GM18511 (cell line): ENCODE data around the gene P4HA2.

Experiments
- ATAC-seq: cut with Tn5 transposase; IDR thresholded peaks from one replicate; pipeline ENCODE4 v1.9.1; 2021; ENCODE audit warnings: mild to moderate bottlenecking, moderate library complexity; ENCODE audit not compliant: unreplicated experiment

P4HA2 gene

DNA sequence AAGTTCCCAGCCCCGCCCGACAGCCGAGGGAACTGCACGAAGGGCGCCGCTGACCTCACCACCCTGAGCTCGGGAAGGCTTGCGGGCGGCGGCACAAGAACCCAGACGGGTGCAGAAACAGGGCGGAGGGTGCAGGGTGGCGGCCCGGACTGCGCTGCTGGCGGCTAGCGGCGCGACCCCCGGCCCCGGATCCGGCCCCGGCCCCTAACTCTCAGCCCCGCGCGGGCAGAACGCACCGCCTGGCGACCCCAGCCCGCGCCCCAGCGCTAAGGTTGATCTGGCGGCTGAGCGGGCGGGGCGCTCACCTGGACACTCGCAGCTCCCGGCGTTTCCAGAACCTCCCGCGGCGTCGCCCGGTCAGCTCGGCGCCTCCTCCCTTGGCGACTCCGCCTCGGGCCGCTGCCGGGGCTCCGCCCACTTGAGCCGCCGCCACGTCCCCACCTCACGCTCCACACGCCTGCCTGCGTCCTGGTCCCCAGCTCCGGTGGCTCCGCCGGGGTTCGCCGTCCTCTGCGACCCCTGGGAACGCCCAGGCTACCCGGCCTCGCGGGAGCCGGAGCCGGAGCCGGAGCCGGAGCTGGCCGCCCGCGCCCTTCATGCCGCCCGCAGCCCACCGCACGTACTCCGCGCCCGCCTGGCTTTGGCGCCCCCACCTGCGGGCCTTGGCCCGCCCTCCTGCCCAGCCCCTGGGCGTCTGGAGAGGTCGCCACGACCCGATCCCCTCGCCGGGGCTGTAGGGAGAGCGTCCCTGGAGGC is at the start of gene P4HA2:
TSS of gene P4HA2 (minus strand) at position 369 of the 756 bp plus-strand sequence. CDS start 9,227 bp downstream, outside the sequence.
- peak; percentile 88 for ATAC-seq

DNA sequence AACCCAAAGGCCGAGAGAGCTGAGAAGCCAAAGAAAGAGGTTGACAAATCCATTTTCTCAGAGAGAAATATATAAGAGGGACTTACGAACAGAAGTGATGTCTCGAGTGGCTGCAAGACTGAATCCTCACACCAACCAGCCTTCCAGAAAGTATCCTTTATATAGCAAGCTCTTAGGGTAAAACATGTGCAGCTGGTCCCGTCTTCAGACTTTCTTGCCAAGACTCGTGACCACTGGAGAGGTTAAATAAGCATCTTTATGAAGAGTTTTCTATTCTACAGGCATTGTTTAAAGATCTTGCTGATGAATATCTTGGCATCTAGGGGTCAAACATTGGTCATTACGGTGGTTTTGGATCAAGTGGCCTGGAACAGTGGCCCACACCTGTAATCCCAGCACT is 49.6 kb upstream of the P4HA2 start:
- ATAC-seq: no peak

DNA sequence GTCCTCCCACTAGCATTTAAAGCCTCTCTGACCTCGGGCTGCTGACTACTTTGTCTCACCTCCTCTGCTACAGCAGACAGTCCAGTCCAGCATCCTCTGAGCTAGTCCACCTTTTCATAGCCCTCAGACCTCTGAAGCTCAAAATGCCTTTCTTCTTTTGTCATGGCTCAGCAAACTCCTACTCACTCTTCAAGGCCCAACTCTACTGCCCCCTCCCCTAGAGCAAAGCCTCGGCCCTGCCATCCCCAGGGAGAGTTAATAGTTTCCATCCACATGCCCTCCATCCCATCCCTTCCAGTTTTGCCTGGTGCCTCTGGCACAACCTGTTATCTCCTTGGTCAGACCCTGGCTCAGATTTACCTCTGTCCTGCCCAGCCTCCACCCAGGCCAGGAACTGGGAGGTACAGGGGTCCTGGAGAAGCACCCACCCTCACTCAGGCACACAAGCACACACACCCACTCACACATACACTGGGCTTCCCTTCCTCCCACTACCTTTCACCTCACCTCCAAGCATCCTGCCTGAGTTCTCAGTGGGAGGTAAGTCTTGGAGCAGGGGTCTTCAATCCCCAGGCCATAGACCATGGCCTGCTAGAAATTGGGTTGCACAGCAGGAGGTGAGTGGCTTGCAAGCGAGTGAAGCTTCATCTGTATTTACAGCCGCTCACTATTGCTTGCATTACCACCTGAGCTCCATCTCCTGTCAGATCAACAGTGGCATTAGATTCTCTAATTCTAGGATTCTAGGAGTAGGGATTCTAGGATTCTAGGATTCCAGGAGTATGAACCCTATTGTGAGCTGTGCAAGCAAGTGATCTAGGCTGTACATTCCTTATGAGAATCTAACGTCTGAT is 47.9 kb upstream of the P4HA2 start:
- ATAC-seq: no peak

DNA sequence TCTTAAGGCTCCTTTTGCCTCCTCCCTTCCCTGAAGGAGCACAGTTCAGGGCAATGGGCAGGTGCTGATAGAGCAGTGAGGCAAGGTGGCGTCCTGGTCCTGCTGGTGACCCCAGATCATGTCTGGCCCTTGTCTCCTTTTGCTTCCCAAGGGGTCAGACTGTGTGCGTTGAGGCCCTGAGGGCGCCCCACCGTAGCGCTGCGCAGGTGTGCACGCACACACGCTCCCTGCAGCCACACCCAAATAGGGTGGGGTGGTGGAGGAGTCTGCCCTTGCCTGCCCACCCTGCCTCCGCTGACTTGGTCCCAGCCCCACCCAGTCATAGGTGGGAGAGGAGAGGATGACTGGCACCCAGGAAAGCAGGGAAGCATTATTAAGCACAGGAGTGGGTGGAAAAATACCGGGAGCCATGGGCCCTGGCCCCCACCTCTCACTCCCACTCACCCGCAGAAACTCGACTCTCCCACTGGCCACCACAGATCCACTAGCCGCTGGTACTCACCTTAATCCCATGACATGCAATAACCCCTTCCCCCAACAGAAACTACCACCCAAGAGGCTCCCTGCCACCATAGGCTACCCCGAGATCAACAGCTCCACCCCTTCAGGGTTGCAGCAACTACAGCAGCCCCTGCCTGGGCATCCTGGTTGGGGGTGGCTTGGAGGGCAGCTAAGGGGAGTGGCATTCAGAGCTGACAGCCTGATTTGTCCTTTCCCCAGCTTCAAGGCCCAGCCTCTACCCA is 46.6 kb upstream of the P4HA2 start:
- no peak for ATAC-seq

DNA sequence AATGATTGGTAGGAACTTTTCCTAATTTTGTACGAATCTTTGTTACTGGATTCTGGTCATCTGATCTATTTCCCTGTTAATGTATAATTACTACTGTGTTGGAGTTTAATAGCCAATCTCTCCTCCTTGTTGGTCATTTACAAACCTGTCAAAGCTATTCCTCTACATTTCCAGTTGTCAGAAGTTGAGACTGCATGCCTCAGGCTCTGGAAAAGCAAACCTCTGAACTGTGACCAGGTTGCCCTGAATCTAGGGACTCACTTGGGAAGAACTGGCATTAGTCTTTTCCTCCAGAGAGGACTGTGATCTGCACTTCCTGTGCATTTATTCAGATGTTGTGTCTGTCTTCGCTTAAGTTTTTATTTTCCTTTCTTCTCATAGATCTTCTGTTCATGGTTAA is 46.0 kb upstream of the P4HA2 start:
- no peak for ATAC-seq

DNA sequence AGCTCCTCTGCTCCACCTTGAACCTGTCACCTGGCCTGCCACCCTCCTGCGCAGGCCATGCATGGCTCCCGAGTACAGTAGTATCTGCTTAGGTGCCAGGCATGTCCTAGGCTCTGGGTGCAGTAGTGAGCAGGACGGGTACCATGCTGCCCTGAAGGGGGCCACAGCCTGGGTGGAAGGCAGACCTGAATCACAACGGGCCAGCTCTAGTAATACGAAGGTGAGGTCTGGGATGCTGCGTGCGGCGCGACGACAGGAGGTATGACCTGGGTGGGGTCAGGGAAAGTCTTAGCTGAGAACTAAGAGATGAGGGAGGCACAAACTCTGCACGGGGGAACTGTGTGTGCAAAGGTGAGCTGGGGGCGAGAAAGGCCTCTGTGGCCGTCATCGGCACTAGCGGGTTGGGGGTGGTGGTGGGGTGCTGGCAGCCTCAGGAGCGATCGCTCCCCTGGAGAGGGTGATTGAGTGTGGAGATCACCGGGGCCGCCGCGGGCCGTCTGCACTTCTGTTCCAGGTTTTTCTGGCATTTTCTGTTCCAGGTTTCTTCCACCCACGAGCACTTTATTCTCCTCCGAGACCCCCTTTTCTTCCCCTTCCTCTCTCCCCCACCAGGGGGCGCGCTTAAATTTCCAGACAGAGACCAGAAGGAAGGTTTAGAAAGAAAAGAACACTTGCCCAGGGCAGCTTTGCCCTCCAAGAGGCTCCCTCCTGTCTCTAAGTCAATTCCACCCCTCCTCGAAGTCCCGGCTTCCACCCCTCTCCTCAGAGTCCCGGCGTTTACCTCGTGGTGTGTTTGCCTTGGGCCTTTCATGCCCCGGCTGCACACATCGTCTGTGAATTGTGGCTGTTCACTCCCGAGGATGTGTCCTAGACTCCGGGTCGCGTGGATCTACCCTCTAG is 44.9 kb upstream of the P4HA2 start:
- no peak for ATAC-seq

DNA sequence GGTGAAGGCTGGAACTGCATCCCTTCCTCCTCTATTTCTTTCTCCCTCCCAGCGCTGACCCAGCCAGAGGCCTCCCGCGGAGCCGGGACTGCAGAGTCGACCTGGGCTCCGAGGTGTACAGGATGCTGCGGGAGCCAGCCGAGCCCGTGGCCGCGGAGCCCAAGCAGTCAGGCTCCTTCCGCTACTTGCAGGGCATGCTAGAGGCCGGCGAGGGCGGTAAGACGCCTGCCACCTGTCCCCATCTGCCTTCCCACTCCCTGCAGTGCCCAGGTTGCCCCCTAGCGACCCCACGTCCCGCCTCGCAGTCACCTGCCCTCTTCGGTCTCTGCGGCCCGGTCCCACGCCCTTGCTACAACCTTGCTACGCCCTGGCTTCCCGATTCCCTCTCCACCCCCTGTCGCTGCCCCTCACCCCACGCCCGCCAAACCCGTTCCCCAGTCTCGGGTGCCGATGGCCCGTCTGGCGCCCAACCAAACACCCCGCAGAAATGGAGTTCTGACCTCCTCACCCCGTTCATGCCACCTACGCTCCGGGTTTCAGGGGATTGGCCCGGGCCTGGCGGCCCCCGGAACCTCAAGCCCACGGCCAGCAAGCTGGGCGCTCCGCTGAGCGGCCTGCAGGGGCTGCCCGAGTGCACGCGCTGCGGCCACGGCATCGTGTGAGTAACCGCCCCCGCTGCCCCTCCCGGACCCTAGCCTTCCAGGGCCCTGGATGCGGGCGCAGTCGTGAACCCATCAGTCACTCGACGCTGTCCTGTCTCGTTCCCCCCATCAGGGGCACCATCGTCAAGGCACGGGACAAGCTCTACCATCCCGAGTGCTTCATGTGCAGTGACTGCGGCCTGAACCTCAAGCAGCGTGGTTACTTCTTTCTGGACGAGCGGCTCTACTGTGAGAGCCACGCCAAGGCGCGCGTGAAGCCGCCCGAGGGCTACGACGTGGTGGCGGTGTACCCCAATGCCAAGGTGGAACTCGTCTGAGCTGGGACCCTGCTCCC is 43.9 kb upstream of the P4HA2 start:
- no peak for ATAC-seq

DNA sequence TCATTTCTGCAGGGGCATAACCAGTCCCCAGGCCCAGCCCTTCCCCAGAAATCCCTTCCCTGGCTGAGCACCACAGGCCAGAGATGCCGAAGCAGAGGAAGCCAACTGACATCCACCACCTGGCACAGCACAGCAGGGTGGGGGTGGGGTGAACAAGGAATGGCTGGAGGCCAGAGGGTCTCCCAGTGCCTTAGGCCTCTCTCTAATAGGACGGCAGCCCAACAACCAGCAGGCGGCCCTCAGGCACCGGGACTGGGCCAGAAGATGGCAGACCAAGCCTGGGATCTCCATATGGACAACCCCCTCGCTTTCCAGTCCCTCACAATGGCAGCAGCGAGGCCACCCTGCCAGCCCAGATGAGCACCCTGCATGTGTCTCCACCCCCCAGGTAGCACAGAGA is 43.1 kb upstream of the P4HA2 start:
- ATAC-seq: no peak

DNA sequence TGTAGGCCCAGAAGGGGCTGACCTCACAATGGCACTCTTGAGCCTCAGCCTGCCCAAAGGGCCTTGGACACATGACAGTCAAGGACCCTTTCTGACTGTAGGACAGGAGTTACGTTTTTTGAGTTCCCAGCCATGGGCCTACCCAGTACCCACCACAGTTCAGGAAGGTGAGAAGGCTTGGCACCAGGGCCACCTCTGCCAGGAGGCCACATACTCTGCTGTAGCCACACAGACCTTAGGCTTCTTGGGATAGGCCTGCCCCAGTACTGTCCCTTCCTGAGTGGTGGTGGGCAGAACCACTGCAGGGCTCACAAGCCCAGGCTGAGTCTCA is 42.6 kb upstream of the P4HA2 start:
- no peak for ATAC-seq

DNA sequence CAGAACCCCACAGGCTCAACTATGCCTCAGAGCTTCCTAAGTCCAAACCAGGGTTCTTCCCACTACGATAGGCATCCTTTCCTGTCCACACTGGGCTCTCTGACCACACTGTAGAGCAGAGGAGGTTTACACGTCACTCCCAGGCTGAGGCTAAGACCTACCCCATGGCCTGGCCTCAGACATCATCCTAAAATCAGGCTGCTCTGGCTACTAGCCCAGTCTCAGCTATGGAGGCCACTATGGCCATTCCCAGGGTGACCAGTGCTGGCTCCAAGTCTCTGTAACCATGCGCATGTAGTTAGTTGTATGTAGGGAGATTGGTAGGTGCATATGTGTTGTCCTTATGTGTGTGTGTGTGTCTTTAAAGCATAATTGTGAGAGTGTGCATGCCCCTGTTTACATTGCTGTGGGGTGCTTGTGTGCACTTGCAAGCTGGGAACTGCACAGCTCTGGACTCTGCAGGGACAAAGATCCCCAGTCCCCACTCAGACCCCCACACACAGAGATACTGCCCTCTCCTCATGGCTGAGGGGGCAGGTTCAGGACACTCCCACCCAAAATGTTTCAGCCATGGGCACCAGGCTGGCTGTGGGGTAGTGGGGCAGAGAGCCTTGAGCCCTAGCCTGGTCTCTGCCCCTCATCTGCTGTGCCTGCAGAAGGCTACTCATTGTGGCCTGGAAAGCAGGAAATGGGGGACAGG is 42.1 kb upstream of the P4HA2 start:
- no peak for ATAC-seq

DNA sequence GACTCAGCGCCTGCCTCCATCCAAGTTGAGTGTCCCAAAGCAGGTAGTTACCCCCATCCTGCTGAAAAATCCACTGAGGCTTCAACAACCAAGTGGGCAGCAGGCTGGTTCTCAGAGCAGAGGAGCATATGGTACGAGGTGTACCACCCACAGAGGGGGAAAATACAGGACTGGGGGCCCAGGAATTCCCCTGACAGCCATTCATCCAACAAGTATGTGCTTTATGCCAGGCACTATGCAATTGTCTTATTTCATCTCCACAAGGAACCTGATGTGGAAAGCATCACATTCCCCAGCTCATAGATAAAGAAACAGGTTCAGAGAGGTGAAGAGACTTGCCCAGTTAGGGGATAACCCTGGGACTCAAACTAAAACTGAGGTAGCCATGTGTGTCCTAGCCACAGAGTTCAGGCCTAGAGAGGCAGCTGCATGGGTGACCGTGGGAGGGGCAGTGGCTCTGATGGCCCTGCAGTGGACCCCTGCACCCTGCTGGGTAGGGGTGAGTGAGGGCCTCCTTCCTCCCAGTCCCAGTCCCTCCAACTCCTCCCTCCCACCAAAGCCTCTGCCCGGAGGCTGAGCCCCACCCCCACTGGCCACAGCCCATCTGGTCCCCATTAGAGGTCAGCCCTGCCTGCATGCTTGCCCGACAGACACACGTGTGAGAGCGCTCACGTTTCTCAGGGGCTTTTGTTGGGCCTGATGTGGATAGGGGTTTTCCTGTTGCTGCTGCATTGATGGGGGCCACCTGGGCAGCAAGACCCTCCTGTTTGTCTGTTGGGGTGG is 41.3 kb upstream of the P4HA2 start:
- ATAC-seq: peak; percentile 71

DNA sequence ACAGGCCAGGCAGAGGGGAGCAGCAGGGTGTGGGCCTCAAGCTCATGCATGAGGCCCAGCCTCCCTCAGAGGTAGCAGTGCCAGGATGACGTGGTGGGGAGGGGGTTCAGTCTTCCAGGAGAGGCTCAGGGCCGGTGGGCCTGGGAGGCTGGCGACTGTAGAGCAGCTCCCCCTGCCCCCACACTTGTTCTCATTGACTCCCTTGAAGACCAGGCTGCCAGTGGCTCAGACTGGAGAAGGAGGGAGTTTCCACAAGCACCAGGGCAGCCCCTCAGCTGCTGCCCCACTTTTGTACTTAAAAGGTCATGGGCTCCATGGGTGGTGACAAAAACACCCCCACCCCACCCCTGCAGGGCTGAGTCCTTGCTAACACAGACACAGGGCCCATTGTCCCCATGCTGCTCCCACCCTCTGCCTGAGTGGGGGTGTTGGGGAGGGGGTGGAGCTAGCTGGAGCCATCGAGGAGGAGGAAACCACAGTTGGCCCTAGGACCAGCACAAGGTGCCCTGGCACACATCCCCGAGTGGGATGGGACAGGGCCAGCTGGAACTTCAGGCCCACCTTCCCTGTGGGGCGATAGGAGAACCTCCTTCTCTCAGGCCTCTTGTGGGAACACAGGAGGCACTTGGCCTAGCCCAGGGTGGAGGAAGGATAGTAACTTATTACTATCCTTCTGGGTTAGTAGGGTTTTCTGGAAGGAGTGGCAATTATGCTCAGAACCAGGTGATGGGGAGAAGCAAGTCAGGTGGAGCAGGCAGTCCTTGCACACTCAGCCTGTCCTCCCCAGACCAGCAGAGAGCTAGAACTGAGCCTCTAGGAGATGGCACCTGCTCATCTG is 40.5 kb upstream of the P4HA2 start:
- peak; percentile 21 for ATAC-seq

DNA sequence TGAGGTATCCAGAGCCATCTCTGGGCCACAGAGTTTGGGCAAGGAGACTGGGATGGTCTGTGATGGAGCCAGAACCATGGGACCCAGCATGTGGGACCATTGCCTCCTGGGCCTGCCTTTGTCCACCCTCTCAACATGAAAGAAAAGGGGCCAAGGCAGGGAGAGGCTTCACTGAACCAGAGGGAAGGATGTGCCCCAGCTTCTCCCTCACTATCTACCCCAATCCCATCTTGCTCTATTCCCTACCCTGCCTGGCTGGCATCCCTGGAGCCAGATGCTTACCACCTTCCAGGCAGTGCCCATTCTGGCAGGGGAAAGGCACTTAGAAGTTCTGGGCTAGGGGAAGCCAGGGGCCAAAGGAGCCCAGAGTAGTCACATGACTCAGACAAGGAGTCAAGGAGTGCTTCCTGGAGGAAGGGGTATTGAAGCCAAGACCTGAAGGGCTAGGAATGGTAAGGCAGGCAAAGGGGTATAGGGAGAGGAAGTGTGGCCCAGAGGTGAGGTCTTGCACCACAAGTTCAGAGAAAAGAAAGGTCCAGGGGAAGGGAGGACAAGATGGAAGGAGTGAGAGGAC is 39.6 kb upstream of the P4HA2 start:
- no peak for ATAC-seq

DNA sequence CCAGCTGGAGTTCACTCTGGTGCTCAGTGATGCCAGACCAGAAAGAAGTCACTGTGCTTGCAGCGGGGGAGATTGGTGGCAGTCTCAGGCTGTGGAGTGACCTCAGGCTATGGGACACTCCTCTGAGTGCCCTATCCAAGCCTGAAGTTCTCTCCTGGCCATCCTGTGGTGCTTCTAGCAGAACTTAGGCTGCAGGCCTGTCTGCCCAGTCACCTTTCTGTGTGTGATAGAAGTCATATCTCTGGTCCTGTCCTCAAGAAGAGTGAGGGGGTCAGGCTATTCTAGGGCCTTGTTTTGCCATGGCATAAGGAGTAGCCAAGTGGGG is 39.1 kb upstream of the P4HA2 start:
- no peak for ATAC-seq

DNA sequence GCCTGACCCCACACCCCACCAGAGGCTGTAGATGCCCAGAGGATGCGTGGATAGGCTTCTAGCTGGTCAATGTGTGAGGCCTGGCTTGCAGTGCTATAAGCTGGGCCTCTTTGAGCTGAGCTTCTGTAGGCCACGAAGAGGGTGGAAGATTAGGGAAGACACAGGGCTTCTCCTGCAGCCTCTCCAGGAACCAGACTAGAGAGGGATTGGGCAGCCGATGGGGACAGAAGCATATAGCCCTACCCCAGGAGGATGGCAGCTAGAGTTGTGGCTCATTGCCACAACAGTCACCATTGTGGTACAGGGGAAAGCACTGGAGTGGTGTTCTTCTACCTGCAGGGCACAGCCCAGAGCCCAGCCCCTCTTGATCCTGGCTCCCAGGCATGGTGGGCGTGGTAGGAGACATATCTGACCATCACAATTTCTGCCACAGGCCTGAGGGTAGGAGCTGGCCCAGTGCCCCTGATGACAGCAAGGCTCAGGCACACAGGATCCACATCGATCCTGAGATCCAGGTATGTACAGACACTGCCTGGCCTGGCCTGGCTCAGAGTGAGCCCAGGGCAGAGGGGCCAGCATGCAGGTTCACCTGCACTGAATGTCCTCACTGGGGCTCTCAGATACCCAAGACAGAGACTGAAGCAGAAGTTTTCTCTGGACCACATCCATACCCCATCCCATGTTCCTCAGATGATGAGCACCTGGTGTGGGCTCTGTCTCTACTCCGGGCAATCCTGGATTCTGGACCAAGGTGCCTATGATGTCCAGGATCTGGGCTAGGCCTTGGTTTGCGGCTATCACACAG is 38.6 kb upstream of the P4HA2 start:
- ATAC-seq: no peak
